ENCODE measurements around the gene MSH5. TPM values are rescaled to one million over a fixed set of nuclear protein-coding genes. Genes with fewer than 3 reads are reported as not detected.

Gene MSH5
- total and polyA plus RNA-seq, 9 of the 15 experiments (the other 6 are each of a cell fraction or from before 2014, with no cell fraction given) = 12.5 to 104 (median 46.6) TPM

DNA sequence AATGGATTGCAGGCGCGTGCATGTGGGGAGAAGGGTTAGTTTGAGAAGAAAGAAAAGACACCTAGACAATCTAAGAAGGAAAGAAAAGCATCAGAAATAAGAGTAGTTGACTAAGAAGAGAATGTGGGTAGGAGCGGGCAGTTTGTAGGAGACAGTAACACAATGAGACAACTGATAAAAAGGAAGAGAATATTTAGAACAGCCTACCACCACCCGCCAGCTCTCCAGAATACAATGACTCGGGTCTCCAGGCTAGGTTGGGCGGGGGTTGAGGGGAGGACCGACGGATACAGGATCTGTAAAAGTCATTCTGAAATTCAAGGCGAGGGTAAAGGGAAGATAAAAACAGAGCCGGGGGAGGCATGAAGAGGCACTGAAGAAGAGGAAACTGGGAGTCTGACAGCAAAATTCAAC is 37.4 kb upstream of the MSH5 start:
- no TSS peak for BruUV-seq (replicated peaks)
- H3K36me3 ChIP-seq (ENCODE audit: control insufficient read depth, insufficient read depth, low read length) = peaks cover 40% of the 10 kb centered on the region
- peak; percentile 48 for TF ChIP-seq NUFIP1 (IDR thresholded peaks at IDR 0.05; ENCODE audit: partially characterized antibody)
- no peak for TF ChIP-seq FOXJ3 (CRISPR knock-in tag; IDR thresholded peaks at IDR 0.05)
- no peak for TF ChIP-seq KLF16 (IDR thresholded peaks at IDR 0.05)
- TF ChIP-seq, protein P1, sequence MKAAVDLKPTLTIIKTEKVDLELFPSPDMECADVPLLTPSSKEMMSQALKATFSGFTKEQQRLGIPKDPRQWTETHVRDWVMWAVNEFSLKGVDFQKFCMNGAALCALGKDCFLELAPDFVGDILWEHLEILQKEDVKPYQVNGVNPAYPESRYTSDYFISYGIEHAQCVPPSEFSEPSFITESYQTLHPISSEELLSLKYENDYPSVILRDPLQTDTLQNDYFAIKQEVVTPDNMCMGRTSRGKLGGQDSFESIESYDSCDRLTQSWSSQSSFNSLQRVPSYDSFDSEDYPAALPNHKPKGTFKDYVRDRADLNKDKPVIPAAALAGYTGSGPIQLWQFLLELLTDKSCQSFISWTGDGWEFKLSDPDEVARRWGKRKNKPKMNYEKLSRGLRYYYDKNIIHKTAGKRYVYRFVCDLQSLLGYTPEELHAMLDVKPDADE (conservative IDR thresholded peaks at IDR 0.05; ENCODE audit: control insufficient read depth, low read depth, low read length) = no peak; the same call in 1 of the 2 replicates
- peak; percentile 63 for TF ChIP-seq TAF7 (tag; IDR thresholded peaks at IDR 0.05)
- no peak for TF ChIP-seq RBFOX2 (IDR thresholded peaks at IDR 0.05; ENCODE audit: low read depth, low read length)
- TF ChIP-seq, protein P2, sequence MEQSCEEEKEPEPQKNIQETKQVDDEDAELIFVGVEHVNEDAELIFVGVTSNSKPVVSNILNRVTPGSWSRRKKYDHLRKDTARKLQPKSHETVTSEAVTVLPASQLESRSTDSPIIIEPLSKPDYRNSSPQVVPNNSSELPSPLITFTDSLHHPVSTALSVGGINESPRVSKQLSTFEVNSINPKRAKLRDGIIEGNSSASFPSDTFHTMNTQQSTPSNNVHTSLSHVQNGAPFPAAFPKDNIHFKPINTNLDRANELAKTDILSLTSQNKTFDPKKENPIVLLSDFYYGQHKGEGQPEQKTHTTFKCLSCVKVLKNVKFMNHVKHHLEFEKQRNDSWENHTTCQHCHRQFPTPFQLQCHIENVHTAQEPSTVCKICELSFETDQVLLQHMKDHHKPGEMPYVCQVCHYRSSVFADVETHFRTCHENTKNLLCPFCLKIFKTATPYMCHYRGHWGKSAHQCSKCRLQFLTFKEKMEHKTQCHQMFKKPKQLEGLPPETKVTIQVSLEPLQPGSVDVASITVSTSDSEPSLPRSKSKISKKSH (CRISPR knock-in tag; IDR thresholded peaks at IDR 0.05) = no peak
- TF ChIP-seq ZSCAN29 (IDR thresholded peaks at IDR 0.05) = no peak; the same call in 1 of the 2 replicates
- no peak for TF ChIP-seq CBX5 (IDR thresholded peaks at IDR 0.05; ENCODE audit: borderline replicate concordance, low read depth)
- TF ChIP-seq, protein P3, sequence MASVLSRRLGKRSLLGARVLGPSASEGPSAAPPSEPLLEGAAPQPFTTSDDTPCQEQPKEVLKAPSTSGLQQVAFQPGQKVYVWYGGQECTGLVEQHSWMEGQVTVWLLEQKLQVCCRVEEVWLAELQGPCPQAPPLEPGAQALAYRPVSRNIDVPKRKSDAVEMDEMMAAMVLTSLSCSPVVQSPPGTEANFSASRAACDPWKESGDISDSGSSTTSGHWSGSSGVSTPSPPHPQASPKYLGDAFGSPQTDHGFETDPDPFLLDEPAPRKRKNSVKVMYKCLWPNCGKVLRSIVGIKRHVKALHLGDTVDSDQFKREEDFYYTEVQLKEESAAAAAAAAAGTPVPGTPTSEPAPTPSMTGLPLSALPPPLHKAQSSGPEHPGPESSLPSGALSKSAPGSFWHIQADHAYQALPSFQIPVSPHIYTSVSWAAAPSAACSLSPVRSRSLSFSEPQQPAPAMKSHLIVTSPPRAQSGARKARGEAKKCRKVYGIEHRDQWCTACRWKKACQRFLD (CRISPR knock-in tag; IDR thresholded peaks at IDR 0.05) = no peak
- no peak for TF ChIP-seq ZNF217 (CRISPR knock-in tag; IDR thresholded peaks at IDR 0.05)
- TF ChIP-seq NR2C2 (CRISPR knock-in tag; IDR thresholded peaks at IDR 0.05) = 0 out of 2 replicates have a peak, but pooled peaks have one; percentile 1
- TF ChIP-seq NR2C2 (tag; IDR thresholded peaks at IDR 0.05) = no peak
- TF ChIP-seq FOS (IDR thresholded peaks at IDR 0.05; ENCODE audit: extremely low read depth, insufficient read length) = no peak
- TF ChIP-seq, protein P4, sequence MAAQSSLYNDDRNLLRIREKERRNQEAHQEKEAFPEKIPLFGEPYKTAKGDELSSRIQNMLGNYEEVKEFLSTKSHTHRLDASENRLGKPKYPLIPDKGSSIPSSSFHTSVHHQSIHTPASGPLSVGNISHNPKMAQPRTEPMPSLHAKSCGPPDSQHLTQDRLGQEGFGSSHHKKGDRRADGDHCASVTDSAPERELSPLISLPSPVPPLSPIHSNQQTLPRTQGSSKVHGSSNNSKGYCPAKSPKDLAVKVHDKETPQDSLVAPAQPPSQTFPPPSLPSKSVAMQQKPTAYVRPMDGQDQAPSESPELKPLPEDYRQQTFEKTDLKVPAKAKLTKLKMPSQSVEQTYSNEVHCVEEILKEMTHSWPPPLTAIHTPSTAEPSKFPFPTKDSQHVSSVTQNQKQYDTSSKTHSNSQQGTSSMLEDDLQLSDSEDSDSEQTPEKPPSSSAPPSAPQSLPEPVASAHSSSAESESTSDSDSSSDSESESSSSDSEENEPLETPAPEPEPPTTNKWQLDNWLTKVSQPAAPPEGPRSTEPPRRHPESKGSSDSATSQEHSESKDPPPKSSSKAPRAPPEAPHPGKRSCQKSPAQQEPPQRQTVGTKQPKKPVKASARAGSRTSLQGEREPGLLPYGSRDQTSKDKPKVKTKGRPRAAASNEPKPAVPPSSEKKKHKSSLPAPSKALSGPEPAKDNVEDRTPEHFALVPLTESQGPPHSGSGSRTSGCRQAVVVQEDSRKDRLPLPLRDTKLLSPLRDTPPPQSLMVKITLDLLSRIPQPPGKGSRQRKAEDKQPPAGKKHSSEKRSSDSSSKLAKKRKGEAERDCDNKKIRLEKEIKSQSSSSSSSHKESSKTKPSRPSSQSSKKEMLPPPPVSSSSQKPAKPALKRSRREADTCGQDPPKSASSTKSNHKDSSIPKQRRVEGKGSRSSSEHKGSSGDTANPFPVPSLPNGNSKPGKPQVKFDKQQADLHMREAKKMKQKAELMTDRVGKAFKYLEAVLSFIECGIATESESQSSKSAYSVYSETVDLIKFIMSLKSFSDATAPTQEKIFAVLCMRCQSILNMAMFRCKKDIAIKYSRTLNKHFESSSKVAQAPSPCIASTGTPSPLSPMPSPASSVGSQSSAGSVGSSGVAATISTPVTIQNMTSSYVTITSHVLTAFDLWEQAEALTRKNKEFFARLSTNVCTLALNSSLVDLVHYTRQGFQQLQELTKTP (IDR thresholded peaks at IDR 0.05; ENCODE audit: low read depth in 1 of 2, partially characterized antibody in 2 of 2) = peak; percentile 59 to 67

More for the DNA sequence above, 37.4 kb upstream of the MSH5 start:
- H3K79me2 ChIP-seq (ENCODE audit: control insufficient read depth, insufficient read depth, low read length) = peaks cover 53% of the 10 kb centered on the region
- no peaks in the 10 kb centered on the region for H3K9me3 ChIP-seq (replicated peaks; ENCODE audit: control insufficient read depth, insufficient read depth, low read depth, low read length)
- peak overlapping the region; percentile 93 for H3K27ac ChIP-seq (ENCODE audit: extremely low read depth, low read depth, low read length)
- WGBS (ENCODE audit: insufficient coverage, low coverage, missing lambda C conversion rate) = under 1% methylated on average over 10 of the region's 10 CpGs
- intact Hi-C loops (cut with micrococcal nuclease) (loop anchor here (2.0 kb wide), 1 partner anchor 38 kb away; the partner anchor contains the start of gene GPANK1), in situ Hi-C loops (cut with MboI) (no loop called here)
- peak overlapping the region; percentile 87 for H3K4me2 ChIP-seq (ENCODE audit: insufficient read depth, low read length)
- DNase-seq (ENCODE audit: extremely low read depth in 1 of 4, low spot score in 3 of 4) = peak in 2 of 4 experiments; percentile 79 to 87
- peak overlapping the region; percentile 68 for H3K4me3 ChIP-seq
- ChIA-PET CTCF (ENCODE audit: low intra/inter-chr PET ratio) (interaction anchor here (1.2 kb wide), 1 partner anchor 12 kb away, joined by 3 read pairs; no protein-coding TSS in a partner anchor), POLR2A (interaction anchor here (0.5 to 9.7 kb wide), 20 partner anchors 10 to 145 kb away, joined by 3 to 158 read pairs (median 8); partner anchors contain the start of genes C6orf47, CSNK2B, GPANK1 and LY6G6C)
- H3K9me1 ChIP-seq (ENCODE audit: control insufficient read depth, insufficient read depth, low read length) = peaks cover 5% of the 10 kb centered on the region
- peak; percentile 15 for FAIRE-seq
- peaks cover 22 to 34% of the 10 kb centered on the region in 2 experiments for H3K4me1 ChIP-seq (replicated peaks in 1 of 2; ENCODE audit: control insufficient read depth in 2 of 2, insufficient read depth in 2 of 2, low read length in 2 of 2)
- peak overlapping the region; percentile 91 for H2AFZ ChIP-seq (ENCODE audit: low read depth, low read length)
- H3K9ac ChIP-seq (ENCODE audit: insufficient read depth in 1 of 2, low read depth in 2 of 2, low read length in 2 of 2) = peak overlapping the region; percentile 93 to 96
- peak; percentile 61 for ATAC-seq
- H3K27me3 ChIP-seq (ENCODE audit: control insufficient read depth in 2 of 2, insufficient read depth in 2 of 2, low read length in 2 of 2) = no peaks in the 10 kb centered on the region
- H4K20me1 ChIP-seq (replicated peaks; ENCODE audit: control insufficient read depth, insufficient read depth, low read length) = no peaks in the 10 kb centered on the region; the same call in 1 of the 2 replicates
